Measurements from ENCODE around the gene PPRC1.

The PPRC1 gene, protein sequence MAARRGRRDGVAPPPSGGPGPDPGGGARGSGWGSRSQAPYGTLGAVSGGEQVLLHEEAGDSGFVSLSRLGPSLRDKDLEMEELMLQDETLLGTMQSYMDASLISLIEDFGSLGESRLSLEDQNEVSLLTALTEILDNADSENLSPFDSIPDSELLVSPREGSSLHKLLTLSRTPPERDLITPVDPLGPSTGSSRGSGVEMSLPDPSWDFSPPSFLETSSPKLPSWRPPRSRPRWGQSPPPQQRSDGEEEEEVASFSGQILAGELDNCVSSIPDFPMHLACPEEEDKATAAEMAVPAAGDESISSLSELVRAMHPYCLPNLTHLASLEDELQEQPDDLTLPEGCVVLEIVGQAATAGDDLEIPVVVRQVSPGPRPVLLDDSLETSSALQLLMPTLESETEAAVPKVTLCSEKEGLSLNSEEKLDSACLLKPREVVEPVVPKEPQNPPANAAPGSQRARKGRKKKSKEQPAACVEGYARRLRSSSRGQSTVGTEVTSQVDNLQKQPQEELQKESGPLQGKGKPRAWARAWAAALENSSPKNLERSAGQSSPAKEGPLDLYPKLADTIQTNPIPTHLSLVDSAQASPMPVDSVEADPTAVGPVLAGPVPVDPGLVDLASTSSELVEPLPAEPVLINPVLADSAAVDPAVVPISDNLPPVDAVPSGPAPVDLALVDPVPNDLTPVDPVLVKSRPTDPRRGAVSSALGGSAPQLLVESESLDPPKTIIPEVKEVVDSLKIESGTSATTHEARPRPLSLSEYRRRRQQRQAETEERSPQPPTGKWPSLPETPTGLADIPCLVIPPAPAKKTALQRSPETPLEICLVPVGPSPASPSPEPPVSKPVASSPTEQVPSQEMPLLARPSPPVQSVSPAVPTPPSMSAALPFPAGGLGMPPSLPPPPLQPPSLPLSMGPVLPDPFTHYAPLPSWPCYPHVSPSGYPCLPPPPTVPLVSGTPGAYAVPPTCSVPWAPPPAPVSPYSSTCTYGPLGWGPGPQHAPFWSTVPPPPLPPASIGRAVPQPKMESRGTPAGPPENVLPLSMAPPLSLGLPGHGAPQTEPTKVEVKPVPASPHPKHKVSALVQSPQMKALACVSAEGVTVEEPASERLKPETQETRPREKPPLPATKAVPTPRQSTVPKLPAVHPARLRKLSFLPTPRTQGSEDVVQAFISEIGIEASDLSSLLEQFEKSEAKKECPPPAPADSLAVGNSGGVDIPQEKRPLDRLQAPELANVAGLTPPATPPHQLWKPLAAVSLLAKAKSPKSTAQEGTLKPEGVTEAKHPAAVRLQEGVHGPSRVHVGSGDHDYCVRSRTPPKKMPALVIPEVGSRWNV (N-terminal part only)

DNA sequence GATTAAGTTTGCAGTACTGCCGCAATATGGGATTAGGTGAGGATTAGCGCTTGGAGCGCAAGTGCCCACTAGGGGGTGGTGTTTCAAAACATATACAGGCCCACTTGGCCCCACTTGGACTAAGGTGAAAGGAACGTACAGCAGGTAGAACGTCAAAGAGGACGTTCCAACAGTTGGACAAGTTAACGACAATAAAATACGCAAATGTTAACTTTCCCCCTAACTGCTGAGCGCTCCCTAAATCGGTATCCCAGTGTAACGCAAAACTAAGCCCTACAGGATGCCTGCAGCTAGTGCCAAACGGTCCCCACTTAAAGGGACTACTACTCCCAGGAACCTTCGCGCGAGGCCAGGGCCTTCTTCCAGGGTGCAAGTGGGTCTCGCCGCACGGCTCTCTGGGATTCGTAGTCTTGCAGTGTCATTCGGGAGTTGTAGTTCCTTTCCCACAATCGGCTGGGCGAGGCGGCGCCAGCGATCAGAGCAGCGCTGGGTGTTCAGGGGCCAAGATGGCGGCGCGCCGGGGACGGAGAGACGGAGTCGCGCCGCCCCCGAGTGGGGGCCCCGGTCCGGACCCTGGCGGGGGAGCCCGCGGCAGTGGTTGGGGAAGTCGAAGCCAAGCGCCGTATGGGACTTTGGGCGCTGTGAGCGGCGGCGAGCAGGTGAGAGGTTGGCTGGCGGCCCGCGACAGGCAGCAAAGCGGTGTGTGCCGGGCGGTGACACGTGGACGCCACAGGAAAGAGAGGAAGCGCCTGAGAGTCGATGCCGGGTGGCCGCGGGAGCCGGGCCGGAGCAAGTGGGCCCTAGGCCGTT, at the start of gene PPRC1:
TSS of gene PPRC1 (plus strand) at position 478 of the 810 bp plus-strand sequence. CDS start at position 507, 29 bp downstream.
- peak within 1 kb of the TSS; percentile 98 for H3K4me3 ChIP-seq (ENCODE audit: low read depth, low read length)
- TF ChIP-seq, protein P1, sequence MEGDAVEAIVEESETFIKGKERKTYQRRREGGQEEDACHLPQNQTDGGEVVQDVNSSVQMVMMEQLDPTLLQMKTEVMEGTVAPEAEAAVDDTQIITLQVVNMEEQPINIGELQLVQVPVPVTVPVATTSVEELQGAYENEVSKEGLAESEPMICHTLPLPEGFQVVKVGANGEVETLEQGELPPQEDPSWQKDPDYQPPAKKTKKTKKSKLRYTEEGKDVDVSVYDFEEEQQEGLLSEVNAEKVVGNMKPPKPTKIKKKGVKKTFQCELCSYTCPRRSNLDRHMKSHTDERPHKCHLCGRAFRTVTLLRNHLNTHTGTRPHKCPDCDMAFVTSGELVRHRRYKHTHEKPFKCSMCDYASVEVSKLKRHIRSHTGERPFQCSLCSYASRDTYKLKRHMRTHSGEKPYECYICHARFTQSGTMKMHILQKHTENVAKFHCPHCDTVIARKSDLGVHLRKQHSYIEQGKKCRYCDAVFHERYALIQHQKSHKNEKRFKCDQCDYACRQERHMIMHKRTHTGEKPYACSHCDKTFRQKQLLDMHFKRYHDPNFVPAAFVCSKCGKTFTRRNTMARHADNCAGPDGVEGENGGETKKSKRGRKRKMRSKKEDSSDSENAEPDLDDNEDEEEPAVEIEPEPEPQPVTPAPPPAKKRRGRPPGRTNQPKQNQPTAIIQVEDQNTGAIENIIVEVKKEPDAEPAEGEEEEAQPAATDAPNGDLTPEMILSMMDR (conservative IDR thresholded peaks at IDR 0.05; ENCODE audit: low read depth, low read length): peak; percentile 91
- DNase-seq (ENCODE audit: low read depth): peak; percentile 100

DNA sequence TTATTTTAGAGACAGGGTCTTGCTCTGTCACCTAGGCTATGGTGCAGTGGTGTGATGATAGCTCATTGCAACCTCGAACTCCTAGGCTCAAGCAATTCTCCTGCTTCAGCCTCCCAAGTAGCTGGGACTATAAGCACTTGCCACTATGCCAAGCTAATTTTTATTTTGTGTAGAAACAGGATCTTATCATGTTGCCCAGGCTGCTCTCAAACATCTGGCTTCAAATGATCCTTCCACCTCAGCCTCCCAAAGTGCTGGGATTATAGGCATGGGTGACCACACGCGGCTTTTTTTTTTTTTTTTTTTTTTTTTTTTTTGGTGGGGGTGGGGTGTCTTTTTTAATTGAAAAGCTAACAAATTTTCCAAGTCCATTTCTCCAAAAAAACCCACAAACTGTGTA, 49.3 kb upstream of the PPRC1 start:
- TF ChIP-seq, protein P1 (conservative IDR thresholded peaks at IDR 0.05; ENCODE audit: low read depth, low read length): no peak
- H3K4me3 ChIP-seq (ENCODE audit: low read depth, low read length): no peak overlapping the region
- no peak for DNase-seq (ENCODE audit: low read depth)

DNA sequence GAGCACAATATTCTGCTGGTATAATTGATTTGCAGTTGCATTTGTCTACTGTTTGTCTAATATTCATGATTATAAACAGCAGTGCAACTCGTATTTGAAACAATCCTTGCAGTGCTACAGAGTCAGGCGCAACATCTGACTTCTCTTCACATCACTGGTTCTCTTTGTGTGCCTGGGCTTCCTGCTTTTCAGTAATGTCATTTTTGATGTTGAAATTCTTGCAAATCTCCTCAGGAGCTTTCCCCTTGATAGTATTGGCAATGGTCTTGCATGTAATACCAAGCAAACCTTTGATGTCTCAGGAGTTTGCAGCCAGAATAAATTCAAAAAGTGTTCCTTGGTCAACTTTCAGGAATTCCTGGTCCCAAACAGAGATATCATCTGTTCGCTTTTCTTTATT, 47.5 kb upstream of the PPRC1 start:
- TF ChIP-seq, protein P1 (conservative IDR thresholded peaks at IDR 0.05; ENCODE audit: low read depth, low read length): no peak
- no peak for DNase-seq (ENCODE audit: low read depth)
- no peak overlapping the region for H3K4me3 ChIP-seq (ENCODE audit: low read depth, low read length)

DNA sequence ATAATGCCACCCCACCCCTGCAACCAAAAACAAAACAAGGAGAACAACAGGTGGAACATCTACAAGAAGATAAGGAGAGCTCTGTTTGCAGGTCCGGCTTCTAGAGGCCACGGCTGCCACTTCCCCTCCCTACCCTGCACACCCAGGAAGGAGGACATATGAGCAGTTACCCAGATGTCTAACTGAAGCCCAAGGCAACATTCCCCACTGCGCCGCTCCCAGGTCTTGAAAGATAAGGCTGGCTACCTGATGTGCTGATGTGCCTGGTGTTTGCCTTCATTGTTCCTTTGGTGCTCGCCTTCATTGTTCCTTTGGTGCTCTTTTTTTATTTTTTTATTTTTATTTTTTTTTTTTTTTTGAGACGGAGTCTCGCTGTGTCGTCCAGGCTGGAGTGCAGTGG, 46.6 kb upstream of the PPRC1 start:
- TF ChIP-seq, protein P1 (conservative IDR thresholded peaks at IDR 0.05; ENCODE audit: low read depth, low read length): no peak
- H3K4me3 ChIP-seq (ENCODE audit: low read depth, low read length): no peak overlapping the region
- no peak for DNase-seq (ENCODE audit: low read depth)

DNA sequence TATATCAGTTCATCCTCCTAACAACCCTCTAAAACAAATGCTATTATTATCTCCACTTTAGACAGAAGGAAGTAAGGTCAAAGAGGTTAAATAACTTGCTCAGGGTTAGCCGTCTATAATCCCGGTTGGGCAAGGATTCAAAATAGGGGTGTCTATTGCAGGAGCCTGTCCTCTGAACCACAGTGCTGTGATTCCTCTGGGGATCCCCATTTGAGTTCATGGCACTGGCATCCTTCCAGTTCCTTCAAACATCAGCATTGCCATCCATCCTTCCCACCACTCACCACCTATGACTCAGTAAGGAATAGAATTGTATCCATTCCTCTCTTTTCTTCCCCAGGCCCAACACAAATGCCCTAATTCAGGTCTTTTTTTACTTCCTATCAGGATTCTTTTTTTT, 42.1 kb upstream of the PPRC1 start:
- no peak for DNase-seq (ENCODE audit: low read depth)
- no peak overlapping the region for H3K4me3 ChIP-seq (ENCODE audit: low read depth, low read length)
- TF ChIP-seq, protein P1 (conservative IDR thresholded peaks at IDR 0.05; ENCODE audit: low read depth, low read length): no peak

DNA sequence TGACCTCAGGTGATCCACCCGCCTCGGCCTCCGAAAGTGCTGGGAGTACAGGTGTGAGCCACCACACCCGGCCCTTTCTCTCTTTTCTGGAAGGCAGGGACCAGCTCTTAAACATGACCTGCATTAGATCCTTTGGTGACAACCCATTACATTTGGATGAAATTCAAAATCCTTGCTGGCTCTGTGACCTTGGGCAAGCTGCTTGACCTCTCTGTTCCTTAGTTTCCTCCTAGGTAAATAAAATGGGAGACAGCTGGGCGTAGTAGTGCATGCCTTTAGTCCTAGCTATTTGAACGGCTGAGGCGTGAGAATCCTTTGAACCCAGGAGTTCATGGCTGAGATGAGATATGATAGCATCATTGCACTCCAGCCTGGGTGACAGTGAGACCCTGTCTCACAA, 36.4 kb upstream of the PPRC1 start:
- TF ChIP-seq, protein P1 (conservative IDR thresholded peaks at IDR 0.05; ENCODE audit: low read depth, low read length): no peak
- no peak for DNase-seq (ENCODE audit: low read depth)
- no peak overlapping the region for H3K4me3 ChIP-seq (ENCODE audit: low read depth, low read length)

Measured in choroid plexus epithelial cell (primary cell).